GM18867 (cell line): Measurements from ENCODE around the gene USP40.

Experiments
- ATAC-seq: cut with Tn5 transposase; IDR thresholded peaks from one replicate; pipeline ENCODE4 v1.9.1; 2021; ENCODE audit warnings: mild to moderate bottlenecking, moderate library complexity; ENCODE audit not compliant: unreplicated experiment

The USP40 gene

DNA sequence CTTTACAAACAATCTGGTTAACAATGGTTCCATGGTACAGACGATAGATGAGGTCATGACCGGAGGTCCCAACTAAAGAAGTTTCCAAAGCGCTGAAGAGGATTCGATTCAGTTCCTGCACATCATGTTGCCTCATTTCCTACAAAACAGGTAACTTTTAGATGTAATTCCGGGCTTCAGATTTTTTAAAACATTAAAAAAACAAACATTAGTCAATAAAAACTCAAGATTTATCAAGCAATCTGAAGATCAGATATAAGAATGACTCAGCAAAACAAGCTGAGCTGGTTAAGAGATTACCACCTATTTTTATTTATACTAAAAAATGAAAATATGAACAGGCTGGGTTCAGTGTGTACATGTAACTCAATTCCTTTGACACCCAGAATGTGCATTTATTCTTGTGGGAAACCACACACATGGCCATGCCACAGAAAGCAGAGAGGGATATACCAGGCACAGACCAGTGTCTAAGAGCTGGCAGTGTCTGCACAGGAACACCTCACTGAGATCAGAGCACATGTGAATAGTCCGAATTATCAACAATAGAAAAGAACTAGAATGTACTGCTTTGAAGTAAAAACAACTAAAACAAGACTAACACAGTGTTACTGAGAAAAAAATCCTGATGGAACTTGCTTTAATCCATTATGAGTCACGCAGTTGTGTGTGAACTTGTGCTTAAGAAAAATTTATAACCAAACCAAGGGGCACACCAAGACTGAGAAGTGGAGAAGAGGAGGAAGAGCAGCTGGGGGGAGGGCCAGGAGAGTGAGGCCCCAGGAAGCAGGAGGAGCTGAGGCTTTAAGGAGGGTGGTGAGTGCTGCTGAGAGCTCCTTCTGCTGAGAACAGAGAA, 9.5 kb downstream of the USP40 start:
- ATAC-seq, result no peak

GRCh38 chr2:233553366-233553765, 13.2 kb downstream of the USP40 start:
- no peak for ATAC-seq

- no peak for ATAC-seq
Measured at GRCh38 chr2:233551491-233551890, 15.1 kb downstream of the USP40 start.

- ATAC-seq, result no peak
Measured at GRCh38 chr2:233546774-233547173, 19.8 kb downstream of the USP40 start.

DNA sequence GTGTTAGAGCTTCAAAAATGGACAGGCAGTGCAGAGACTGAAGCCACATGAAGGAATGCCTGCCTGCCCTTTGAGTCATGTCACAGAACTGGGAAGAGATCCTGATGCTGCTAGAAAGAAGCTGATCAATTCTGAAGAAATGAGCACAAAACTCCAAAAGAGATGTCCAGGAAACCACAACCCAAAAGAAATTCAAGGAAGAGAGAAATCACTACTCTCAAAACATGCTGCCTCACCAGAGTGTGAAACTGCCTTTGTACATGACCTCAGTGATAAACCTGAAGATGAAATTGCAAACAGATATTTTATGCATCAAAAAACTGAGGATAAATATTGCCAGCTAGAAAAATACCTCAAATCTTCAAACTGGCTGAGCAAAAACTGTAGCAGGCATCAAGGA, 20.5 kb downstream of the USP40 start:
- no peak for ATAC-seq

GRCh38 chr2:233544200-233544610, 22.4 kb downstream of the USP40 start:
- ATAC-seq, result no peak

DNA sequence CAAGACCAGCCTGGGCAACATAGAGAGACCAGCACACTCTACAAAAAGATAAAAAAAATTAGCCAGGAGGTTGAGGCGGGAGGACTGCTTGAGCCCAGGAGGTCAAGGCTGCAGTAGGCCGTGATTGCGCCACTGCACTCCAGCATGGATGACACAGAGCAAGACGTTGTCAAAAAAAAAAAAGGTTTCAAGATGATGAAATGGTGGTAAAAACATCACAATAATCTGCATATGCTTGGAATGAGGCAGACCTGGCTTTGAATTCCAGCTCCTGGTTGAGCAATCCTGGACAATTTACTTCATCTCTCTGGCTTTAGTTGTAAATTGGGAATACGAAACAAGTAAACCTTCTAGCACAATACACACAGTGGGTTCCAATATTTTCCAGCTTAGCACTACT, 24.1 kb downstream of the USP40 start:
- no peak for ATAC-seq

- ATAC-seq, result no peak
Measured at GRCh38 chr2:233538741-233539140, 27.8 kb downstream of the USP40 start.

DNA sequence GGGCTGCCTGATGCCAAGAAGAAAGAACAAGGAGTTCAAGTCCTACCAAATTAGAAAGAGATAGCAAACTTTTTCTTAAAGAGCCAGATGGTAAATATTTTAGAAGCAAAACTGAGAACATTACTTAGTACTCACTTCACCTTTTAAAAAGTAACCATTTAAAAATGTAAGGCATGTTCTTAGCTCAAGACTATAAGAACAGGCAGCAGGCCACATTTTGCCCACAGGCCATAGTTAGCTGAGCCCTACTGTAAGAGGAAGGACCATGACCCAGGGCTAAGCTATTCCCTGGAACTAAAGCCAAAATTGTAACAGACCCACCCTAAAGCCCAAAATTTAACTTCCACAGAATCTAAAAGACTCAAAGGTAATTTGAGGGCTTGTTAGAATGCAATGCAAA, 31.3 kb downstream of the USP40 start:
- no peak for ATAC-seq

DNA sequence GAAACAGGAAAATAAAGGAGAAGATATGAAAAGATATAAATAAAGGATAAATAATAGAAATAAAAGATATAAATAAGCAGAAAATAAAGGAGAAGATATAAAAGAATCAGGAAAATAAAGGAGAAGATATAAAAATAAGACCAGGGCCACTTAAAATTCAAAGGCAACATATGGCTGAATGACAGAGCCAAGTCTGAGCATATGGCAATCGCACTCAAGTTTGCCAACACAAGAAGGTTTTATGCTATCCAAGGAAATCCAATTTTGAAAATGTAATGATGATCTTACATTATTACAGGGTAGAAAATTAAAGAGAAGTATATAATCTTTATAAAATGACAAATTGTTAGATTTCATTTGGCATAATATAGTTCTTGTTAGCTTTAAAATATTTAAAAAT, 33.6 kb downstream of the USP40 start:
- ATAC-seq, result no peak

GRCh38 chr2:233531955-233532354, 34.6 kb downstream of the USP40 start:
- ATAC-seq, result no peak

GRCh38 chr2:233530381-233530780, 36.2 kb downstream of the USP40 start:
- ATAC-seq, result no peak

DNA sequence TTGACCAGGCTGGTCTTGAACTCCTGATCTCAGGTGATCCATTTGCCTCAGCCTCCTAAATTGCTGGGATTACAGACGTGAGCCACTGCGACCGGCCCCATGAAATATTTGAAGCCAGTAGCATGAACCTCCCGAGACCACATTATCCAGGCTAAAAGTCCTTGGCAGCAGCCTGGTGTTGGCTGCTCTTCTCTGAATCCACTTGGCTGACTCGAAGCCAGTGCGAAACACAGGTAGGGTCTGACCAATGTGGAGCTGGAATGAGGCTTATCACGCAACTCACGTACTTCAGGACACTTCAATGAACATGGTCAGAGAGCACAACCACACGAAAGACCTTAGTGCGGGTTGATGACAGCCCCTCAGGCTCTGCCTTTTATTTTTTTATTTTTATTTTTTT, 38.4 kb downstream of the USP40 start:
- no peak for ATAC-seq

DNA sequence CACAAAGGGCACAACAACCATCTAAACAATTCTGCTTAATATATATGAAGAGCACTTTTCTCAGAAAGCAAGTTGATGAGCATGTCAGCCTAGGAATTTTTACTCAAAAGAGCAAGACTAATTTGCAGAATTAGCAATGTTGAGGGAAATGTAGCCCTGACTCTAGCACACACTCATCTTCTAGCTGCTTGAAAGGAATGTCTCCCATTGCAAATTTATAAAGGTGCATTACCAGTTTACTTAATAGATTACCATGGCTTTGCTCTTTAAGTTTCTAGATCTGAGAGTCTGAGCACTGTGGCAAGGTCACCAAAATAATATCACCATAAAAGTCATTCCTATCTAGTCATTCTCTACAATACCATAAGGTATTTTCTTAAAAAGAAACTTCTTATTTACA, 40.8 kb downstream of the USP40 start:
- ATAC-seq, result no peak

GRCh38 chr2:233519787-233520611, 46.6 kb downstream of the USP40 start:
- ATAC-seq, result peak; percentile 92

DNA sequence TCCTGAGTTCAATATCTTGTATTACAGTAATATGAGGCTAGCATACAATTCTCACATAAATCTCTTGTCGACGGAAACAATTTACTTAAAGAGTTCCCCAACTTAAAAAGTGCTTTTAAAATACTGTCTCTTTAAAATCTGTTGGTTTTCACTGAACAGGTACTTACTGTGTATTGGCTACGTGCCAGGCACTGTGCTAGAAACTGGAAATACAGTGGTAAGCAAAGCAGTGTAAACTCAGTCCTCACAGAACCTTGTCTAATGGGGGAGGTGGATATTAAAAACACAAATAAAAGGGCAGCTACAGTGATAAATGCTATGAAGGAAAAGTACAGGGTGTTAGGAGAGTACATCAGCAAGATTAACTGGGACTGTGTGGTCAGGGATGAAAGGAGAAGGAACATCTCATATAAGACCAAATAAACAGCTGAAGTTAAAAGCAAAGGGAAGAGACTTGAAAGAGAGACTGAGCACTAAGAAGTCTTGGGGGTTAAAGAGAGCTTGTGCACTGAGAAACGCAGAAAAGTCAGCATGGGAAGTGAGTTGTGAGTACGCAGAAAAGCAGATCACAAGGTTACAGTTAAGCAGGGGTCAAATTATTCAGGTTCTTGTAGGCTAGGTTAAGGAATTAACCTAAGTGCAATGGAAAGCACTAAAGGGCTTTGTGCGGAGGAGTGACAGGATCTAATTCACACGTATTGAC, 52.5 kb downstream of the USP40 start:
- ATAC-seq, result no peak

GRCh38 chr2:233503947-233504637, 62.5 kb downstream of the USP40 start:
- peak; percentile 68 for ATAC-seq

DNA sequence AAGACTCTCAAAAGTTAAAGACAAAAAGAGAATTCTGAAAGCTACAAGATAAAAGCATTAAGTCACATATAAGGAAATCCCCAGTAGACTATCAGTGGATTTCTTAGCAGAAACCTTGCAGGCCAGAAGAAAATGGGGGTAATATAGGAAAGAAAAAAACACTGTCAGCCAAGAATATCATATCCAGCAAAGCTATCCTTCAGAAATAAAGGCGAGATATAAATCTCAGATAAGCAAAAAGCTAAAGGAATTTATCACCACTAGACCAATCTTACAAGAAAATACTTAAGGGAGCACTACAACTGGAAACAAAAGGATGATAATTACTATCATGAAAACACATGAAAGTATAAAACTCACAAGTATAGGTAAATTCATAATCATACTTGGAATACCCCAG, 63.1 kb downstream of the USP40 start:
- no peak for ATAC-seq

DNA sequence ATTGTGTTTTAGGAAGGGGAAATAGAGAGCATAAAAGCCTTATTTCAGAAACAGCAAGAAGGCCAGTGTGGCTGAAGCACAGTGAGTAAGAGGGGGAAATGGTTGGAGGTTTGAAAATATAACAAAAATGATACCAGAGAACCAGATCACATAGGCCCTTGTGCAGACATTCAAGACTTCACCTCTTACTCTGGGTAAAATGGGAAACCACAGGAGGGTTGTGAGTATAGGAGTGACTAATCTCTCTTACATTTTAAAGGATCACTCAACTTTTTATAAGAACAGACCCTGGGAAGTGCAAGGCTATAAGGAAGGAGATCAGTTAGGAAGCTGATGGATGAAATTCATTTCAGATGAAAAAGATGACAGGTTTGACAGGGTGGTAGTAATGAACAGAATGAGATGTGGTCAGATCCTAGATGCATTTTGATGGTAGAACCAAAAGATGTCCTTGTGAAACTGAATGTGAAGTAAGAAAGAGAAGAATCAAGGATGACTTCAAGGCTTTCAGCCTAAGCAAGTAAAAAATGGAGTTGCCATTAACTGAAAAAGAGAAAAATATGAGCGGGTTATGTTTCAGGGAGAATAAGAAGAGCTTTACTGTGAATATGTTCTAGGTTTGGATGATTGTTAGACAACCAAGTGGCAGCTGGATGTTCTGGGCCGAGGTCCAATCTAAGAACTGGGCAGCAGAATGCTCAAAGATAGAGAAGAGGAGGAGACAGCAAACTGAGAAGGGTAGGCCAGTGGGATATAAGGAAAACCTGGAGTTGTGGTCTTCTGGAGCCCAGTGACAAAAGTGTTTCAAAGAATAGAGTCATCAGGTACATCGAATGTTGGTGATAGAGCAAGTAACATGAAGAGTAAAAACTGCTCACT, 65.1 kb downstream of the USP40 start:
- no peak for ATAC-seq

- ATAC-seq, result no peak
Measured at GRCh38 chr2:233499928-233500327, 66.7 kb downstream of the USP40 start.
